Stromal cell of bone marrow (primary cell): ENCODE measurements around the gene TKT.

Source experiments
- DNase-seq: peaks from one replicate; pipeline ENCODE4 v3.0.0-alpha.2; 2012; ENCODE audit warnings: low read depth

TKT gene

DNA sequence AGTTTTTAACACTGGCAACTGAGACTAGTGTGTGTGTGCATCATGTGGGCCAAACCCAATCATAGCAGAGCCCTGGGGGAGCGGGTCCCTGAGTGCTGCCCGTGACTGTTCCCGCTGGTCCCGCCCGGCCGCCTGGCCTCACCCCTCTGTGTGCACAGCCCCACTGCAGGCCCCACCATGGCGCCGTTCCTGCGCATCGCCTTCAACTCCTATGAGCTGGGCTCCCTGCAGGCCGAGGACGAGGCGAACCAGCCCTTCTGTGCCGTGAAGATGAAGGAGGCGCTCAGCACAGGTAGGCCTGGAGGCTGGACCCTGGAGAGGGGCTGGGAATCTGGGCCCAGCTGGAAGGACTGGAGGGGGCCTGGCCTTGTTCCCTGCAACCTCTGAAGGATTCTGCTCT is 77.6 kb downstream of the TKT start:
- DNase-seq = no peak

- no peak for DNase-seq
Measured at GRCh38 chr3:53175613-53176540, 79.9 kb downstream of the TKT start.
